HG03108 (cell line): ENCODE results near the gene DAPK2.
"Not testable (repeated sequence)": the region's sequence is repeated elsewhere in the genome, so short reads cannot be mapped to it uniquely, and the experiment has no call there.

ENCODE experiments used
- ATAC-seq: cut with Tn5 transposase; IDR thresholded peaks from one replicate; pipeline ENCODE4 v1.9.1; 2021; ENCODE audit warnings: moderate library complexity; ENCODE audit not compliant: unreplicated experiment

DAPK2 gene

DNA sequence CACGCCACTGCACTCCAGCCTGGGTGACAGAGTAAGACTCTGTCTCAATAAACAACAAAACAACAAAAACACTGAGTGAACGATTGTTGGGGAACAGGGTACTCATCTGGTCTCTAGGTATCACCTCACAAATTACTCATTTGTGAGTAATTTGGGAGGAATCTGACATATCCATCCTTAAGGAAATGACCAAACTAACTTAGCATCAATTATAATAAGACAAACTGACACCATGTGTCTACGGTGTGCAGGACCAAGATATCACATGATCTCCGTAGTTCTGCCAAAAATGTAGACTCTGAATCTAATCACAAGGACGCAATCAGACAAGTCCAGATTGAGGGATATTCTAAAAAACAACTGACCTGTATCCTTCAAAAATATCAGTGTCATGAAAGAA, 12.0 kb upstream of the DAPK2 start:
- no peak for ATAC-seq

DNA sequence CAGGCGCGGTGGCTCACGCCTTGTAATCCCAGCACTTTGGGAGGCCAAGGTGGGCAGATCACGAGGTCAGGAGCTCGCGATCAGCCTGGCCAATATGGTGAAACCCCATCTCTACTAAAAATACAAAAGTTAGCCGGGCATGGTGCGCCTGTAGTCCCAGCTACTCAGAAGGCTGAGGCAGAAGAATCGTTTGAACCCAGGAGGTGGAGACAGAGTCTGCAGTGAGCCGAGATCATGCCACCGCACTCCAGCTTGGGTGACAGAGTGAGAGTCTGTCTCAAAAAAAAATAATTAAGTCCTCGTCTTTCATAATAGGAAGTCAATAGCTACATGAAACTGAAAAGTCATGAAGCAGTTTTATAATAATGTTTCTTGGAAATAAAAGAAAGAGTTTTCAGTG, 7.4 kb upstream of the DAPK2 start:
- ATAC-seq, result not testable (repeated sequence)

DNA sequence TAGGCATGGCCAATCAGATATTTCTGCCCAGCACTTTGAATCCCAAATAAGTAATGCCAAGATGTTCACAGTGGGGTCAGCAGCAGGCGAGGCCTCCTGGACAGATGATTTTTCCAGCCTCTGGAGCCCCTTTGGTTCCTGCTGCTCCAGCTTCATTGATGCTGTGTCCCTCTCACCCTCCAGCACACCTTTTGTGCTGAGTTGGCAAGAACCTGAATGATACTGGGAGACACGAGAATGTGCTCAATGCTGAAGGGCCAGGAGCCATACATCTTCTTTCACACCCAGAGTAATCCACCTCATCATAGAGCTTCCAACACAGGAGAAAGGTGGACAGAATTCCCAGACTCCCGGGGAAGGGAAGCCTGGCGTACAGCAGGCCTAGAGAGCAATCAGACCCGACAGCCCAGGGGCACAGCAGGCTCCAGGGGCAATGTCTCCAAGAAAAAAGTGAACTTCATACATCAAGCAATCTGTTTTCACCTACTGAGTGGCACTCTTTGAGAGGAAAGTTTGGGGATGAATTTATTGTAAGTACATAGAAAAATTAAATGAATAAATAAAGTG, 6.7 kb upstream of the DAPK2 start:
- ATAC-seq, result no peak

DNA sequence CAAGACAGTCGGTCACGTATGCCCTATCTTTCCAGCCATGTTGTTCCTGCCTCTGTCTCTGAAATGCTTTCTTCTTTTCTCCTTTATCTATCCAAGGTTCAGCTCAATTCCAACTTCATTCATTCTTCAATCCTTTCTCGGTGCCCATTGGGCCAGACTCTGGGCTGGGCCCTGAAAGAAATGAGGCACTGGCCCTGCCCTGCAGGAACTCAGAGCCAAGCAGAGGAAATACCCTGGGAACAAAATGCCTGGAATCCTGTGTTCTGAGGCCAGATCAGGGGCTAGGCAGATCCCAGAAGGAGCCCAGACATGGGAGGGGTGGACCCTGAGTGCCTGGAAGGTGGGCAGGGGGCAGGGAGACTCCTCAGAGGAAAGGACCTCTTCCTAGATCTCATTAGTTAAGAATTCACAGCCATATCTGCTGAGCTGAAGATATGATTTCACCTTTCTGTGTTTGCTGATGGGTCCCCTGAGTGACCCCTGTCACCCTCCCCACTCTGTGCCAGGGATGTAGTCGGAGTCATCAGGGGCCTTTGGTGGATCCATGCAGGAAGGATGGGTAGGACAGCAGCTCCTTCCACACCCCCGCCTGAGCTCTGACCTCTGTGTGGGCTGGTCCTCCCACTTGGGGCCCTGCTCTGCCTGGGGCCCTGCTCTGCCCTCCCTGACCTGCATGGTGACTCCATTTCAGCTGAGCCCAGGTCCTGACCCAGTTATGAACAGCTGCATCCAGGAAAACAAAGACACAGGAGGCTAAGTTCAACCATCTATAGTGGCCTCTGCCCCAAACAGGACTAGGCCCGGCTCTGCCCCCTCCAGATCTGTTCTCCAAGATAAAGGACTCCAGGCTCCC, 5.3 kb upstream of the DAPK2 start:
- ATAC-seq, result no peak

DNA sequence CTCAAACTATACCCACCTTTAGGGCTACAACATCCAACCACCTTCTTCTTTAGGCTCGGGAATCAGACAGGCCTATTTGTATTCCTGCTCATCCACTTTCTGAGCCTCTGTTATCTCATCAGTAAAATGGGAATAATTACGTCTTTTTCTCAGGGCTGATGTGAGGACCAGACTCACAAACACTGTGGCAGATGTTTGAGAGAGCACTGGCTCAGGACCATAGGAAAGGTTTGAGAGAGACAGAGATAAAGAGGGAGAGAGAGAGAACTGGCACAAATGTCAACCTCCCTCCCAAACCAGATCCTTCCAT, 4.8 kb upstream of the DAPK2 start:
- ATAC-seq, result no peak

DNA sequence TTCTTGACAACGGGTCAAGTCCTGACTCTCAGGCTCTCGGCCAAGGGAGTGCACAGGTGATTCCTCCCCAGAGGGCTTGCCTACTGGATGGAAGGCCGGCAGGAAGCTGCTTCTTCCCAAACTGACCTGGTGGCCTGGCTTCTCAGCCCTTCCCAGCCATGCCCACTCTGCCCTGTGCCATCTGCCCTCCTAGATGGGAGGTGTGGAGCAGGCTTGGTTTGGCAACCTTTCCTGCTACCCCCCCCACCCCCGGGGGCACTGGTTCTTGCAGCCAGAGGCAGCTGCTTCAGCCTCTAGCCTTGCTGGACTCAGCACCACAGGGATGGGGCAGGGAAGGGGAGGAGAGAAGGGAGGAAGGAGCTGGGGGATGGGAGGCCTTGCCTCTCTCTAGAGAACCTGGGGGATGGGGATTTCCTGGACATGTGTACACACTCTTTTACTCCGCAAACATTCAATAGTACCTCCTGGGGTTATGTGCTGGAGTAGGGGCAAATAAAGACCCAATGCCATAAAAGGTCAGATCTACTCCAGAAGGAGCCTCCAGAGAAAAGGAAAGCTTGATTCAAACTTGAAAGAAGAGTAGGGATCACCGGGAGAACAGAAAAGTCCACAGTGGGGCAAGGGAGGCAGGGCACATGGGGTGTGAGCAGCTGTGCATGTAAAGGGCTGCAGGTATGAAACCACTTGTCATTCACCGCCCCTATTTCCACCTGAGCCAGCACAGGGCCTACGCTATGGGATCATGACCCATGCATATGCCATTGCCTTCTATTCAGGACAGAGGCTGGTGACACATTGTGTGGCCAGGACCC, 4.2 kb upstream of the DAPK2 start:
- no peak for ATAC-seq

DNA sequence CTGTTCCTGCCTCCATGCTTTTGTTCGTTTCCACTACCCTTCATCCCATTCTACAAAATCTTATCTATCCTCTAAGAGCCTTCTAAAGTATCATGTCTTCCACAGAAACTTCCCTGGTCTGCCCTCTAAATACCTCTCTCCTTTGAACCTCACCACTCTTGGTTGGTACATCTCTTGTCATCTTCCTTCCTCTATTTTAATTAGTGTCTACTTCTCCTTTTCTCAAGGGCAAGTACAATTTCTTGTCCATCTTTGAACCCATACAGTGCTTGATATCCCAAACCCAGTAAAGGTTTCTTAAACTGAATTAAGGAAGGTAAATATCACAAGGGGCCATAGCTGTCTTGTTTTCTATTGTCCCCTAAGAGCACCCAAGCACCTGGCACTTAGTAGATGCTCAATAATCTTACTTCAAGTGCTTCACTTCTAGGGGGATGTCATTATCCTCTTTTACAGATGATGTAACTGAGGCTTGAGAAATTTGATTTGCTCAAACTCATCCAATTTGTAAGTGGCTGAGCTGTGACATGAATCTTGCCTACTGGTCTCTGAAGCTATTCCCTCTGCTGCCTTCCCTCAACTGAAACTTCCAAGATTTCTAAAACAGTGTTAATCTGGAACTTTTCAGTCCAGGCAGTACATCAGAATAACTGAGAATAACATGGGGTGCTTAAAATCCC, 2.6 kb upstream of the DAPK2 start:
- no peak for ATAC-seq

DNA sequence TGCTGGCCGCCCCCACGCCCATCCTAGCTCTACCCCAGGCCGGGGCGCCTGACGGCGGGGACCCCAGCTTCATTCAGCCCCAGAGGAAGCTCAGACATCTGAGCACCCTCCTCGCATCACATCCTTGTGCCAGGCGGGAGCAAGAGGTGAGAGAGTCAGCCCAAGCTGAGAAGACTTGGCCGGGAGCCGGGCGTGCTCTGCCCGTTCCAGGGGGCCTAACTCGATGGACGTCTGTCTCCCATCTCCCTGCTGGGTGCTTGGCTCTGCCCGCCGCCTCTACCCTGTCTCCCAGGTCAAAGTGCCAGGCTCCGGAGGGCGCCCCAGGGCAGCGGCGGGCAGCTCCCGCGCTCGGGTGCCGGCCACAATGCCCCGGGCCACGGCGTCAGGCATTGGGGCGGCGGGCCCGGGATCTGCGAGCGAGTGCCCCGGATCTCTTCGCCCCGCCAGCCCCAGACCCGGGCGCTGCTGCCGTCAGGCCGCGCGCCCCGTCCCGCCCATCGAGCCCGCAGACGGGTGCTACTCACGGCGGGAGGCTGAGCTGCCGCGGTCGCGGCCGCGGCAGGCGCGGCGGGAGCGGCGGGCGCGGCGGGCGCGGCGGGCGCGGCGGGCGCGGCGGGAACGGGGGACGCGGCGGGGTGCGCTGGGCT, 388 bp downstream of the DAPK2 start:
- ATAC-seq, result peak; percentile 22

DNA sequence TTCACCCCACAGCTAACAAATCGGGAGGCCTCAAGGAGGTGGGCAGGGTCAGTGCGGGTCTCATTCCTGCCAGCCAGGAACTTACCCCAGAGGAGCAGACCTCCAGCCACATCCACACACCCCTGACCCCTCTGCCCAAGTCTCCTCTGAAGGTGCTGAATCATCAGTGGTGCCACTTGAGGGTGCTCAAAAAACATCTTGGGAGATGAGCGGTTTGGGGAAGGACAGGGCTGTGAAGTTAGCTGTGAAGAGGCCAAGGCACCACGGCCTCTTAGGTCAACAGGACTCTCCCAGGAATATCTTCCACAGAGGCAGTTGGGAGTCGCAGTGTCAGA, 1.2 kb downstream of the DAPK2 start:
- ATAC-seq, result no peak

DNA sequence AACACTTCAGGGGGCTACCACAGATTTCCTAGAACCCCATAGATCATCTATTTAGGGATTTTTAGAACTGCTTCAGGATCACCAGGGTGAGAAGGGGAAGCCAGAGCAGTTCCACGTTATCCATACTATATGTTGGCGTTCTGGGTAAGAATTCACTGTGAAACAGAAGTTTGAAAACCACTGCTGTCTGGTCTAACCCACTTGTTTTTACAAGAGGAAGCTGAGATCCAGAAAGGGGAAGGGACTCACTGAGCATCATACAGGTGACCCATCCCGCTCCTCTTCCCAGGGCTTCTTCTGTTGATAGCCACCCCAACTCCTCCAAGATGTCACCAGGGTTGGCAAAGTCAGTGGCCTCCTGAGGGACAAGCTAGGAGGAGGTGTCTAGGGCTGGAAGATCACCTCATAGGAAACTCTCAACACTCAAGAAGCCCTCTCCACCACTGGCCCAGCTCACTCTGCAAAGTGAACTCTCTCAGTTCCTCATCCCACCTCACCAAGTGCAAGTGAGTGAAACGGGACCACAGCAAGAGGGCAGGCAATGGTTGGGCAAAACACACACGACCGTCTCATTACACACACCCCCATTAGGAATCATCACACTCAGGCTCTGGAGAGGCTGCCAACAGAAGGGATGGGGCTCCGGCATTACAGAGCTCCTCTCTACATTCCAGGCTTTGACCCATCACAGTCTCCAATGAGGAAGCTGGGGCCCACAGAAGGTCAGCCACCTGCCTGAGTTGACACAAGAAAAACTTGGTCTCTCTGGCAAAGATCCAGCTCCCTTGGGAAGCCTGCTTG, 1.8 kb downstream of the DAPK2 start:
- ATAC-seq, result peak; percentile 51

DNA sequence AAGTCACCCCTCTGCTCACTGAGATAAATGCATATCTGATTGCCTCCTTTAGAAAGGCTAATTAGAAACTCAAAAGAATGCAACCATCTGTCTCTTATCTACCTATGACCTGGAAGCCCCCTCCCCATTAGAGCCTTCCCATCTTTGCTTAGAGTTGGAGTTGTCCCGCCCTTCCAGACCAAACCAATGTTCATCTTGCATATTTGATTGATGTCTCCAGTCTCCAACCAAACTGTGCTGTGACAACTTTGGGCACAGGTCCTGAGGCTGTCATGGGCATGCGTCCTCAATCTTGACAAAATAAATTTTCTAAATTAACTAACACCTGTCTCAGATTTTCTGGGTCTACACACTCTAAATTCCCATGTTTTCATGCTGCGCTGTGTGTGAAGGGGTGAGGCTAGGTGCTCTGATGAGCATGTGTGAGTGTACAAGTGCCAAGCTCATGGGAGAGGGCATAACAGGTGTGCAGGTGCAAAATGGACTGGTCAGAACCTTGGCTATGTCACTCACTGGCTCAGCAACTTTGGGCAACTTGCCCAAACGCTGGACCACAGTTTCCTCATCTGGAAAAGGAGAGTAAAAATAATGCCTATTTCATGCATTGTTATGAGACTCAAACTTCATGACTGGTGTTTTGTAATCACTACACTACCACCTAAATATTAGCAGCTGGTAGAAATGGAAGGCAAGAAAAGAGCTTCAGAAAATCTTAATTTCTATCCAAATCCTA, 7.2 kb downstream of the DAPK2 start:
- no peak for ATAC-seq

DNA sequence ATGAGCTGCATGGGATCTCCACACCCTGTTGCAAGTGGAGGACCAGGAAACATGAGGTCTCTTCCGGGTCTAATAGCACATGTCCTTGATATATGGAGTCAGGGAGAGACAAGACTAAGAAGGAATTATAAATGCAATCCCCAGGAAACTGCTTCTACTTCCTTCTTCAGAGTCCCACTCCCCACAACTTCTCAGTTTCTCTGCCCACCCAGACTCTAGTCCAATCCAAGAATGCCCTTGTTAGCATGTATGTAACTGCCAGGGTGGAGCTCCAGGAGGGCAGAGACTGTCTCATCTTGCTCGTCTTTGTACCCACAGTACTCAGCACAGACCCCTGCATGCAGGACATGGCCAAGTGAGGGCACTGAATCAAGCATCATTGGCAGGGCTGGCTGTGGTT, 8.3 kb downstream of the DAPK2 start:
- ATAC-seq, result no peak

DNA sequence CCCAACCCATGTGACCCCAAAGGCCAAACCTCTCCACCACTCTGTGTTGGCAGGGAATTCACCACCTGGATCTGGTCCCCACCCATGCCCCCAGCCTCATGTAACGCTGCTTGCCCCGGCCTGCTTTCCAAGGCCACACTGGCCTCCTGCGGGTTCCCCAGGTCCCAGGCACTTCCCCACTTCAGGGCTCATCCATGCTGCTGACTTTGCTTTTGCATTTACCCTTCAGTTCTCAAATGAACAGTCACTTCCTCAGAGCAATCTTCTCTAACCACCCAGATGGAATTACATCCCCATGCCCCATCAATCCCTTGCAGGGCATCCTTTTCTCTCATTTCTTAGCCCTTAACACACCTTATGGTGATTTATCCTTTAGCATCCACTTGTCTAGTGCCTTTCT, 9.2 kb downstream of the DAPK2 start:
- ATAC-seq, result no peak

DNA sequence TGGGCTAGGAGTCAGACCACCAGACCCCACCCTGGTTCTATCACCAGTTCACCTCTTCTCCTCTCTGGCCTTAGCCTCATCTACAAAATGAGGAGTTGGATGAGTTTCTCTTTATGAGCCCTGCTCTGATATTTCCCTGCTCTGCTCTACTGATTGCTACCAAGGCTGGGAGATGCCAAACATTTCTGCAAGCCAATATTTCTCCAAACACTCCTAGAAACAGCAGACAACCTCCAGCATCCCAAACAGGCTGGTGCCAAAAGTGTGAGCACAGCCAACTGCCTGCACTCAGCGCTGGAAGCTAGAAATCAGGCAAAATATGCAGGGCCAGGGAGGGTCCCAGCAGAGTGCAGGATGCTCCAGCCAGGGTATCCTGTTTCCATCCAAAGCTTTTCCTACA, 10.8 kb downstream of the DAPK2 start:
- no peak for ATAC-seq

DNA sequence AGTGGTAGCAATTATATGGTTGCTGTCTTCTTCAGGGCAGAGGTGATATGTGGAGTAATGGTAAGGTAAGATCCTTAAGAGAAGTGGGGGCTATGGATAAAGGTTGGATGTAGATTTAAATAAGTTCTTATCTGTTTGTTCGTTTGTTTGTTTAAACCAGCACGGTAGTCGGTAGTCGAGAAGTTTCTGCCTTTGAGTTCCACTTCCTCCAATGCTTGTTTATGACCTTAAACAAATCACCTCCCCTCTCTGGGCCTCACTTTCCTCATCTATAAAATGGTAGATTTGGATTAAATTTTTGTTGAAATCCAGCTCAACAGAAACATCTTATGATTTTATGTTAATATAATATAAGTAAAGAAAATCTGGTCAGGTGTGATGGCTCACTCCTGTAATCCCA, 11.8 kb downstream of the DAPK2 start:
- no peak for ATAC-seq

DNA sequence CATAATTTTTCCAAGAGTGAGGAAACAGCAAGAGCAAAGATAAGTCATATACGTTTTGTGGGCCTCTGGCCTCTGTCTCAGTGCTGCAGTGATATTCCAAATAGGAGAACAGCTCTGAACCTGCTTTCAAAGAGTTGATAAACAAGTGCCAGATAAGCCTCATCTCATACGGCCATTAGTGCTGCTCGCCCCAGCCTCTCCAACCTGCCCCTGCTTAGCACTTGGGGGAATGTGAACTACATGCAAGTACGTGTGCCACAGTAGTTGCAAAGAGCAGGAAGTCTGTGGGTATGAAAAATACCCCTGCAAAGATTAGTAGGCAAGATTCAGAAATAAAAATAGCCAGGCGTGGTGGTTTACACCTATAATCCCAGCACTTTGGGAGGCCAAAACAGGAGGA, 14.0 kb downstream of the DAPK2 start:
- no peak for ATAC-seq

DNA sequence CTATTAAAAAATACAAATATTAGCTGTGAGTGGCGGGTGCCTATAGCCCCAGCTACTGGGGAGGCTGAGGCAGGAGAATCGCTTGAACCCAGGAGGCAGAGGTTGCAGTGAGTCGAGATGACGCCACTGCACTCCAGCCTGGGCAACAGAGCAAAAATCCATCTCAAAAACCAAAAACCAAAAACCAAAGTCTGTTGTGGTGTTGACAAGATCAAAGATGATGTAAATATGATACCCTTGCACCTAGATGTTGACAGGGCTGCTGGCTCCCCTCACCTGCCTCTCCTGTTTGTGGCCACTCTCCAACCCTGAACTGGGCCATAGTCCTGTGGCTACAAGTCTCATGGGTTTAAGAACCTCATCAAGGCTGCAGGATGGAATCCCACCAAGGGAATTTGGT, 16.2 kb downstream of the DAPK2 start:
- no peak for ATAC-seq

DNA sequence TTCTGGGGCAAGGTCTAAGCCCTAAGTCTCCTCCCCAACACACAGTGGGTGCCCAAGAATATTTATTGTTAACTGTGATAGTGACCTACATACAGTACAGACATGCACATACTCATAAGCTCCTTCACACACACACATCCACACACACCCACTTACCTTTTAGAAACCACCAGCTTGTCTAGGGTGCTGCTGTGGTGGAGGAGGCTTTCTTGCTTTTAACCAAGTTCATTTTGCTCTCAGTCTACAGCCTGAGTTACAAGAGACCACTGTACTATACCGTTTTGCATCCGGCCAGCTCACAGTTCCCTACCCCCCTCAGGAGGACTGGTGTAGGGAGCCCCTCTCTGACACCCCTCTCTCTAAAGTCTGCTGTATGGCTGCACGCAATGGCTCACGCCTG, 16.7 kb downstream of the DAPK2 start:
- ATAC-seq, result no peak

DNA sequence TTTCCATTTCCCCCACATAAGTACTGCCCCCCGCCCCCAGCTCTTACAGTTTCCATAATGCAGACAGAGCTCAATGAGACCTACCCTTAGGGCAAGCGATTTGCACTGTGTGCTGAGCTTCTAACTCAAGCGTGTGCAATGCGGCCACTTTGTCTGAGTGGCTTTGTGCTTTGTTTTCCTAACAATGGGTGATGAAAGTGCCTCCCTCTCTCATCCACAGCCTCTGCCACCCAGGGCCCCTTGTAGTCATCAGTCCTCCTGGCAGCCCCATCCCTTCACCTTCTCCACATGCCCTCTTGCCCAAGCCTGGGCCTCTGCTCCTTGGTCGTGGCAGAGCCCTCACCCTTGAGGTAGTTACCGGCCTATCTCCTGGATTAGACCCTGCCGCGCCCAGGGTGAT, 17.2 kb downstream of the DAPK2 start:
- ATAC-seq, result no peak

DNA sequence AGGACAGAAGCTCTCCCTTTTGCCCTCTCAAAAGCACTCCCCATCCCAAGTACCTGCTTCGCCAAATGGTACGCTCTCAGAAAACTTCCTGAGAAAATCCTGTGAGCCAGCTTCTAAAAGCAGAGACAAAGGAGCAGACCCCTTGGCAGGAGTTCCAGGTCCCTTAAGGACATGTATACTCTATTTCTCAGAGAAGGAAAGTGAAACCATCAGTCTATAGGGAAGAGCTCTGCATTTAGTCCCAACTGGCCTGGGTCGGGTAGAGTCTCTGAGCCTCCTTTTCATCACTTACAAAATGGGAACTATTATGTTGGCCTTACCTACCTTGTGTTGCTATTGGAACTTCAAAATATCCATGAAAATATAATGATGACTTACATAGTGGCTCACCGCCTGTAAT, 19.7 kb downstream of the DAPK2 start:
- ATAC-seq, result no peak
